ENCODE measurements around the gene HSPB7. TPM values are rescaled to one million over a fixed set of nuclear protein-coding genes. Genes with fewer than 3 reads are reported as not detected.
"Not testable (repeated sequence)": the region's sequence is repeated elsewhere in the genome, so short reads cannot be mapped to it uniquely, and the experiment has no call there.

HSPB7 gene
- polyA plus RNA-seq, 10 donors: 96.0 to 165 (median 132) TPM

DNA sequence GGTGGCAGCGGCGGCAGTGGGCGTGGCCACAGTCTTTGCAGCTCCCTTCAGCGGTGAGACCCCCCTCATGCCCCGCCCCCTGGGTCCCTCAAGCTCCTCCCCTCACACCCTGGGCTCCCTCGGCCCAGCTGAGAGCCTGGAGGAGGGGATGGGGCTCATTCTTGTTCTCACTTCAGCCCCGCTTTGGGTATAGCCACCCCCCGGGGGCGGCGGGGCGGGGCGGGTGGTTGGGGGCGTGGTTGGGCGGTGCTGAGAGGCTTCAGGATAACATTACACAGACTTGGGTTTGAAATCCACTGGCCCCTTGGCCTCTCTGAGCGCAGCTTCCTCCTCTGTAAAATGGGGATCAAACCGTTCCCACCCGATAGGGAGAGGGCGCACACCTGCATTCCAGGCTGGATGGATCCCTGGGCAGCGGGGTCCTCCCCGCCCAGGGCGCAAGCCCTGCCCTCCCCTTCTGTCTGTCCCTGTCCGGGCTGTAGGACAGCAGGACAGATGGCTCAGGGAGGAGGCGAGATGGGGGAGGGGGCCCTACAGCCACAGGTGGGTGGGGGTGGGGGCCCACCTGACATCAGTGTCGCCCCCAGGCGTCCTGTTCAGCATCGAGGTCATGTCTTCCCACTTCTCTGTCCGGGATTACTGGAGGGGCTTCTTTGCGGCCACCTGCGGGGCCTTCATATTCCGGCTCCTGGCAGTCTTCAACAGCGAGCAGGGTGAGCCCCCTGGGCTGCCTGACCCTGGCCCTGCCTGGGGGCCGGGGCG is 9.1 kb upstream of the HSPB7 start:
- DNase-seq: no peak

DNA sequence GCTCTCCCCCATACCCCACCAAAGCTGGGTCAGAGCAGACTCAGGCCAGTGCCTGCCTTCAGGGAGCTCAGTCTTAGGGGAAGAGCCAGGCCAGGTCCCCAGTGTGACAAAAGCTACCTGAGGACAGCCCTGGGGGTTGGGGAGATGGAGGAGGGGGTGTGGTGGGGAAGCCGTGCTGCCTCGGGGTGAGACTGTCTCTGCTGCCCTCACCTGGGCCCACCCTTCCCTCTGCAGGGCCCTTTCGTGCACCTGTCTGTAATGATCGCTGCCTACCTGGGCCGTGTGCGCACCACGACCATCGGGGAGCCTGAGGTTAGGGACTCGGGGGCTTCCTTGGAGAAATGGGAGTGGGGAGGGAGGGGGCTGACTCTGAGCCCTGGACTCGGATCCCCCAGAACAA is 8.5 kb upstream of the HSPB7 start:
- DNase-seq: not testable (repeated sequence)

GRCh38 chr1:16023050-16023653 is 5.3 kb upstream of the HSPB7 start:
- no peak for DNase-seq

GRCh38 chr1:16022393-16022792 is 4.5 kb upstream of the HSPB7 start:
- no peak for DNase-seq

DNA sequence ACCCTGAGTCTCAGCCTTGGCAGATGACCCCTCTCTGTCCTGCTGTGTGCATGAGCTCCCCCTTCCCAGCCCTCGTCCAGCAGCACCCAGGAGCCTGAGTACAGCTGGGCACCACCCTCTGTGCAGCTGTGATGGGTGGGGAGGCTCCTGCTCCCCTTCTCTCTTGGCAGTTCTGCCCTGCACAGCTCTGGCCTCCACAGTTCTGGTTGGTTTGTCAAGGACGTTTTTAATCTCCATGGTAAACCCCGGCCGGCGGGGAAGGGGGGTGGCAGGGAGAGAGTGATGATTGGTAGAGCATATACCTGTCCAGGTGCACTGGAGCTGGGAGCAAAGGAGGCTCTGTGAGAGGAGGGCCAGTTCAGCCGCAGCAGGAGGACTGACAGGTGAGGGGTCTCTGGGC is 3.8 kb upstream of the HSPB7 start, which contains the start of gene CLCNKA:
TSS of gene CLCNKA (plus strand) at position 356 of the 400 bp plus-strand sequence. CDS start 584 bp downstream, outside the sequence.
- DNase-seq: no peak

DNA sequence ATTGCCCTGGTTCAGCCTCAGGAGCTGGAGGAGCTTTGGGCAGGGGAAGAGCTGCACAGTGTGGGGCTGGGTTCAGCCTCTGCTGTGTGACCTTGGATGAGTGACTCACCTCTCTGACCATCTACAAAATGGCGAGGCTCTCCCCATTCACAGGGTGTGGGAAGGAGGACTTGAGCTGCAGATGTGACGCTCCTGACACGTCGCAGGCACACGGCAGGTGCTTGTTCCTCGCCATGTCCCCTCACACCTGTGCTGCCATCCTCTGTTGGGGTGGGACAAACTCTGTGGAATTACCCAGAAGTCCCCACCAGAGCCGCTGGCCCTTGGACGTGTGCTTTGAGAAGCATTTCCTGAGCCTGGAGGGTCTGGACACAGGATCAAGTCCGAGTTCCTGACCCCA is 3.0 kb upstream of the HSPB7 start:
- not testable (repeated sequence) for DNase-seq

GRCh38 chr1:16020325-16020724 is 2.5 kb upstream of the HSPB7 start:
- DNase-seq: no peak

- DNase-seq: peak in 2 of 3 donors; percentile 46 to 49
These were observed 1.9 kb upstream of the HSPB7 start for GRCh38 chr1:16019644-16020277.

DNA sequence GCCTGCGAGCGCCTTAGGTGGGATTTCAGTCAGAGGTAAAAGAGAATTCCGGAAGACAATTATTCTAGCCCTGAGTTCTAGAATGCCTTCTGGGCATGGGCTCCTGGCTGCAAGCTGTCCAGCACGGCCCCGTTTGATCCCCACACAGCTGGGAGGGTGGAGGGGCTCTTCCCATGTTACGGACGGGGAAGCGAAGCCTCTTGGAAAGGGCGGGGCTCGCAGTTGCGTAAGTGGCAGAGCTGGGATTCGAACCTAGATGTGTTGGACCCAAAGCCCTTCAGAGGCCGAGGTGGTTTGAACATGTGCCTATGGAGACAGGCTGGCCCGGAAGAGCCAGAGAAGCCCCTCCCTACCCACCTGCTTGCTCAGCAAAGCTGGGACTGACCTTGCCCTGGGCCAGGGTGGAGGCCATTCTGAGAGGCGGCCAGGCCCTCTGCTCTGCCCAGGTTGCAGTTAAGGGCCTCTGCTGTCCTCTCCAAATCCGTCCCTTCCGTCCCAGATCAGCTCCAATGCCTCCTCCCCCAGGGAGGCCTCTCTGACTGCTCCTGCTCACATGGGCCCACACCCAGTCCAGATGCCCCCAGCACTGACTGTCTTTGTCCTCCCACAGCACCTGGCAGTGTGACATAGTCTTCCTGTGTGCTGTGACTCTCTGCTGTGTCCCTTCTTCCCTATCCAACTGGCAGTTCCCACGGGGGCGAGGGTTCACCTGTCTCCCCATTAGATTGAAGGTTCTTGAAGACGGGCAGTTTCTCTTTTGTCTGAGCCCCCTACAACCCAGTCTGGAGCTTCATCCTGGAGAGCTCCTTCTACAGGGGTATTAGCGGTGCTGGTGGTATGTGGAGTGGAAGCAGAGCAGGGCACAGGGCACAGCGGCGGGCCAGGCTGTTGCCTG is 1.2 kb upstream of the HSPB7 start:
- DNase-seq: no peak

DNA sequence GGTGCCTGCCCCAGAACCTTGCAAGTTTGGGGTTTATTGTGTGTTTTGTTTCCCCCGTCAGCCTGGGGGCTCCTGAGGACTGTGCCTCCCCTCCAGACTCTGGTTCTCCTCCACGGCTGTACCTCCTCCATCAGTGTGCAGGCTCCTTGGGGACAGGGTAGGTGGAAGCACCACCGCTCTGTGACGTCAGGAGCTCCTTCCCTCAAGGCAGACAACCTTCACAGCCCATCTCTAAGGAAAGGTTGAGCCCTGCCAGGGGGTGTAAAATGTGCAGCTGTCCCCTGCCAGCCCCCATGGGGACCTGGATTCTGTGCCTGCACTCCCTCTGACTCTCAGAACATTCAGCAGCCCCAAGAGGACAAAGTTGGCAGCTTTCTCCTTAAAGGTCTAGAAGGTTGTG is 465 bp upstream of the HSPB7 start:
- peak in 1 of 3 donors; percentile 26 for DNase-seq

DNA sequence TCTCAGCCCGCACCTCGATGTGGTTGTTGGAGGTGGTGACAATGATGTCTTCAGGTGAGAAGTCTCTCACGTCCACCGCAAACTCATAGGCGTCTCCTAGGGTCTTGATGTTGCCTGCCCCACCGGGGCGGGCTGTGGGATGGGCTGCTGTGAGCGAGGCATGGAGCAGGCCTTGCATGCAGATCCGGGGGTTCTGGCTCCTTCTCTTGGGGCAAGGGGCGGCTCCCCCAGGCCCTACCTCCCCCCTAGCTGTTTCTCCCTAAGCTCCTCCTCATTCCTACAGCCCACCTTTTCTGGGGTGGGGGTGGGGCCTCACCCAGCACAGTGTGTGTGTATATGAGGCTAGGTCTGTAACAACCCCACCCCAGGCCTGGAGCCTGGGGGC is 775 bp downstream of the HSPB7 start:
- no peak for DNase-seq

- no peak for DNase-seq
These were observed 1.6 kb downstream of the HSPB7 start for GRCh38 chr1:16015960-16016901.

DNA sequence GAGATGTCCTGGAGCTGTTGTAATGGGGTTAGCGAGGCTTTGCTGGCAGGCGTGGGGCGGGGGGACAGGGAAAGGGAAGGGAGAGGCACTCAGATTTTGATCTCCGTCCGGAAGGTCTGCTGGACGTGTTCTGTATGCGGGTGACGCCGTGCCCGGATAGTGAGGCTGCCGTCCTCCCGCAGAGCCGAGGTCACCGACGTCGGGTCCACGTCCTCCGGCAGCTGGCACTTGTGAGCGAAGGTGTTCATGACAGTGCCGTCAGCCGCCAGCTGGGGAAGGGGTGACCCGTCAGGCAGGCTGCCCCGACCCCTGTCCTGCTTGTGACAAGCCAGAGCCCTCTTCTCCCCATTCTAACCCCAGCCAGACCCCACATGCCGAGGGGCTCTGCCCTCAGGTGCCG is 2.4 kb downstream of the HSPB7 start:
- no peak for DNase-seq

DNA sequence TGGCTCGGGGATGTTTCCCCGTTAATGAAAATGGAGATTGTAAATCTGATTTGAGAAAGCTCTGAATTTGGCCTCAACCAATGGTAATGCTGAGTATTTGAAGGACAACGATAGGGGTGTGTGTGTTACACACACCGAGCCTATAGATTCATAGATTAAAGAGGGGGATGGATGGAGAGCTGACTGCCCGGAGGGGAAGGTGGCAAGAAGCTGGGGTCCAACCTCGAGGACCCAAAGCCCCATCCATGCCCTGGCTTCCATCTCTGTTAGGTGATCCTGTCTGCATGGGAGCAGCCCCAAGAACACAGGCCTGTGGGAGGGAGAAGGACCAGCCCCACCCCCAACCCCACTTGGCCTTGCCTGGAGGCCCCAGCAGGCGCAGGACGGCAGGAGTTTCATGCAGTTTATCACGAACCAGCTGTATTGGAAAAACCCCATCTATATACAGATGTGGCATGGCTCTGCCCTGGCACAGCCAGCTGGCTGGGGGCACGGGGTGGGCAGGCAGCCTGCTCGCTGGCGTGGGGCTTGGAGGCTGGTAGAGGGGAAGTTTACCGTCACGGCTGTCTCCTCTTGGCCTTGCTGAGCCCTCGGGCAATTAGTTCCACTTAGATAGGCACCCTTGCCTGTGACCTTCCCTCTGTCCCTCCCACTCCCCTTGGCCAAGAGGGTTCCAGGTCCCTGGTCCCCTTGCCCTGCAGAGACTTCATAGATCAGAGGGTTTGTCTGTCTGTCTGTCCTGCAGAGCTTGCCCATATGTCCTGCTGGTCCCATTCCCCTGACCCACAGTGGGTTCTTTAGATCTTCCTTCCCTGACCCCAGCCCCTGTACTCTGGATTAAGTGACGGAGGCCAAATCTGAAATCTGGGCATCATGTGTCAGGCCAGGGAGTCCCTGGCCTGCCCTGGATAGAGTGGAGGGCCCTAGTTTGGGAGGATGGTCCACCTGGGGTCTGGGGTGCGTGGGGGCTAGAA is 3.0 kb downstream of the HSPB7 start:
- DNase-seq: peak in 1 of 3 donors; percentile 73

DNA sequence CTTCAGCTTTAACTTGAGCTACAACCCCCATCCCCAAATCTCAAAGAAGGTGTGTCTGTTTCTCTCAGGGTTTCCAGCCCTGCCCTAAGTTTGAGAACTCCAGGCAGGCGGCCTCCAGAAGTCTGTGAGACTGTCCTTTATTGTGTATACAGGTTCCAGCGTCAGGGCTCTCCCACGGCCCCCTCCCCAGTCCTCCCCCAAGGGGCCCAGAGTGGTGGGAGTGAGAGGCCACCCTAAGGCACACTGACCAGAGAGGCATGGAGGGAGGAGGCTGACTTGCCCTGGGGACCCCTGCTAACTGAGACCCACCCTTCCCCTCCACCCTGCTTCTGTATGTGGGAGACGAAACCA is 4.0 kb downstream of the HSPB7 start:
- no peak for DNase-seq

DNA sequence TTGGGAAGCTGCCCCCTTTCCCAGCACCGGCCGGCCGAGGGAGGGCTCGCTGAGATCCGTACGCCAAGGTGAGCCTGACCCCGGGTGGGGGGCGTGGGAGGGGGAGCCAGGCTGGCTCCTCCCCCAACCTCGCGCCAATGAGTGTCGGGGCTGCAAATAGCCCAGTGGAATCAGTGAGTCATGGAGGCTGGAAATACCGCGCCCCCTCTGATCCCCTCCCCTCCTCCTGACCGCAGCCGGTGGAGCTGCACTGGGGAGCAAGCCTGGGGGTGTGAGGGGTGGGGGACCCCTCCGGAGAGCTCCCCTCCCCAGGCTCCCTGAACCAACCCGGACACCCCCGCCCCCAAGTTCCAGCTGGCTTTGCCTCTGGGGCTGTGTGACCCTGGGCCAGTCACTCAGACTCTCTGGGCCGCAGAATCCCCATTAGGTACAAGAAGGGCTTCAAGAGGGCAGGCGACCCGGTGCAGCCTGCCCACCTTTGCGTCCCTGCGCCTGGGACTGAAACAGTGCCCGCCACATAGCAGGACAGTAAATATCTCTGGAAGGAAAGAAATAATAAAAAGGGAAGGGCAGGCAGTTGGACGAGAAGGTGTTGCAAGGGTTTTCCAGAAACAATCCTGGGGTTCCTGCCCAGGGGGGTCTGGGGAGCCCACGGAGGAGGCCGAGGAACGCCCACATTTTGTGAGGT is 4.5 kb downstream of the HSPB7 start:
- DNase-seq: peak; percentile 69 to 82 (median 72)

DNA sequence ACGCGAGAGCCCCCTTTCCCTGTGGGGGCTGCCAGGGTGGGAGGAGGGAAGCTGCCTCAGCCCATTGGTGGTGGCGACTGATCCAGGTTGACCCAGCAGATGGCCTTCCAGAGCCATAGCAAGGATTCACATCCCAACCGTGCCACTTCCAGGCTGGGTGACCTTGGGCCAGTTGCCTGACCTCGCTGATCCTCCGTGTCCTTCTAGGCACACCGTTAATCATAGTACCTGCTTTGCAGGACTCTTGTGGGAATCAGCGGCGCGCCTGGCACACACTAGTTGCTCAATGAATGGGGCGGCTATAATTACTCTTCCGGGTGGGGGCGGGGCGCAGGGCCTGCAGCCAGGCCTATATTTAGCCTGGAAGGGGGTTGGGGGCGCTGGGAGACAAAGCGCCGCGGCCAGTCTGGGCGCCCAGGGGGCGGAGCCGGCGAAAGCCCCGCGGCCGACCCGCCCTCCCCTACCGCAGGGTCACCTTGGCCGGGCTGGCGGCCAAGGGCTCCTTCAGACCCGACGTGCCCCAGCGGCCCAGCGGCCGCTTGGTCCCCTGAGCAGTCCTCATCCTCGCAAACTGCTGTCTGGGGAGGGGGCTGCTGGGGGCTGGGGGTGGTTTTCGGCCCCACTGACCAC is 5.1 kb downstream of the HSPB7 start:
- DNase-seq: peak; percentile 71 to 79 (median 74)

DNA sequence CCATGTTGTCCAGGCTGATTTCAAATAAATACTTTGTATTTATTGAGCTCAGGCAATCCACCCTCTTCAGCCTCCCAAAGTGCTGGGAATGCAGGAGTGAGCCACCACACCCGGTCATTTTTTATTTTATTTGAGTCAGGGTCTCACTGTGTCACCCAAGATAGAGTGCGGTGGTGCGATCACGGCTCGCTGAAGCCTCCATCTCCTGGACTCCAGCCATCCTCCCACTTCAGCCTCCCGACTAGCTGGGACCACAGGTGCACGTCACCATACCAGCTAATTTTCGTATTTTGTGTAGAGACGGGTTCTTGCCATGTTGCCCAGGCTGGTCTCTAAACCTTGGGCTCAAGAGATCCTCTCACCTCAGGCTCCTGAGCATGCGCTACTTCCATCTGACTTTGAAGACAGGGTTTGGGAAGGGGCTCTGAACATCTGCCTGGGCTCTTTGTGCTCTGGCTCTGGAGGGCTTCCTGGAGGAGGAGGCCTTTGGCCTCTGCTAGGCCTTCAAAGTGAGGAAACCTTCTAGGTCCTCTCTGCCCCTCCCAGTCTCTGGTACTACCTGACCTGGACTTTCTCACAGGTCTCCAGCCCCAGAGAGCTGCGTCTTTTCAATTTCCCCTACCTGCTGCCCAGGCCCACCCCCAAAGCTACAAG is 5.8 kb downstream of the HSPB7 start:
- DNase-seq: no peak

Measured in muscle of back (tissue), 11 donors.